NCI-H1092 (cell line): ENCODE results near the gene ZNF554.
A peak's percentile ranks its signal among the peaks of the same experiment; 100 is the strongest.
"Not testable (repeated sequence)": the region's sequence is repeated elsewhere in the genome, so short reads cannot be mapped to it uniquely, and the experiment has no call there.

Source experiments
- DNase-seq: peaks from one replicate; lab custom pipeline; 2025; lab: John Stamatoyannopoulos, UW

The ZNF554 gene

DNA sequence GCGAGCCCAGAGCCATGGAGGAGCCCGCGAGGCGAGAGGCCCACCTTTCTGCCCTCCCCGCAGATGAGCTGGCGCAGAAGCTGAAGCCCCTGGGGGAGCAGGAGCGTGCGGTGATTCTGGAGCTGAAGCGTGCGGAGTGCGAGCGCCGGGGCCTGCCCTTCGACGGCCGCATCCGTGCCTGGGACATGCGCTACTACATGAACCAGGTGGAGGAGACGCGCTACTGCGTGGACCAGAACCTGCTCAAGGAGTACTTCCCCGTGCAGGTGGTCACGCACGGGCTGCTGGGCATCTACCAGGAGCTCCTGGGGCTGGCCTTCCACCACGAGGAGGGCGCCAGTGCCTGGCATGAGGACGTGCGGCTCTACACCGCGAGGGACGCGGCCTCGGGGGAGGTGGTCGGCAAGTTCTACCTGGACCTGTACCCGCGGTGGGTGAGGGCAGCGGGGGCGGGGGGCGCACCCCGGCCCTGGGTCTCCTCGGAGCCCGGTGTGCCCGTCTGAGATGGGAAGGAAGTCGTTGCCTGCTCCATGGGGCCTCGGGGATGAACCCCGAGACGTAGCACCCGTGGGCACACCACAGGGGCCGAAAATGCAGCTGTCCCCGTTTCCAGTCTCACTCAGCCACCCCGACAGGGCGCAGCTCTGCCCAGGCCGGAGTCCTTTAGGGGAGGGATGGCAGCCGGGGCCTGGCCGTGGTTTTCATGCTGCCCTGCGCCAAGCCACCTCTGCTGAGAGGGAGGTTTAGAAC is 12.1 kb upstream of the ZNF554 start:
- no peak for DNase-seq

DNA sequence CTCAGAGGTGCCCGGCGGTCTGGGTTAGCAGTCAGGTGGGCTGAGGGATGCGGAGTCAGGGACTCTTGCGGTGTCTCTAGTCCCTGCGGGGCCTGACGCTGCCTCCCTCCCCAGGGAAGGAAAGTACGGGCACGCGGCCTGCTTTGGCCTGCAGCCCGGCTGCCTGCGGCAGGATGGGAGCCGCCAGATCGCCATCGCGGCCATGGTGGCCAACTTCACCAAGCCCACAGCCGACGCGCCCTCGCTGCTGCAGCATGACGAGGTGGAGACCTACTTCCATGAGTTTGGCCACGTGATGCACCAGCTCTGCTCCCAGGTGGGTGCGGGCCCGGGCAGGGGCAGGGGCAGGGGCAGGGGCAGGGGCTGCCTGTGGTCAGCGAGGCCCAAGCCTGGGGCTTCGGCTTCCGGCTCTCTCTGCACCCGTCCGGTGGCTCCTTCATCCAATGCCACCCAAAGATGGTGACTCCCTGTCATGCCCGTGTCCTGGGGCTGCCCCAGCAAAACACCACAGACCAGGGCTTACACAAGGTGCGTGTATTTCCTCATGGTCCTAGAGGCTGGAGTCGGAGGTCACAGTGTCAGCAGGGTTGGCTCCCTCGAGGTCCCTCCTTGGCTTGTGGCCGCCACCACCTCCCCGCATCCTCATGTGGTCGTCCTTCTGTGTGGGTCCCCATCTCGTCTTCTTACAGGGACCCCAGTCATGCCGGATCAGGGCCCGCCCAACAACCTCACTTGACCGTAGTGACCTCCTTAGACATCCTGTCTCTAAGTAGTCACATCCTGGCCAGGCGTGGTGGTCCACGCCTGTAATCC is 11.3 kb upstream of the ZNF554 start:
- no peak for DNase-seq

DNA sequence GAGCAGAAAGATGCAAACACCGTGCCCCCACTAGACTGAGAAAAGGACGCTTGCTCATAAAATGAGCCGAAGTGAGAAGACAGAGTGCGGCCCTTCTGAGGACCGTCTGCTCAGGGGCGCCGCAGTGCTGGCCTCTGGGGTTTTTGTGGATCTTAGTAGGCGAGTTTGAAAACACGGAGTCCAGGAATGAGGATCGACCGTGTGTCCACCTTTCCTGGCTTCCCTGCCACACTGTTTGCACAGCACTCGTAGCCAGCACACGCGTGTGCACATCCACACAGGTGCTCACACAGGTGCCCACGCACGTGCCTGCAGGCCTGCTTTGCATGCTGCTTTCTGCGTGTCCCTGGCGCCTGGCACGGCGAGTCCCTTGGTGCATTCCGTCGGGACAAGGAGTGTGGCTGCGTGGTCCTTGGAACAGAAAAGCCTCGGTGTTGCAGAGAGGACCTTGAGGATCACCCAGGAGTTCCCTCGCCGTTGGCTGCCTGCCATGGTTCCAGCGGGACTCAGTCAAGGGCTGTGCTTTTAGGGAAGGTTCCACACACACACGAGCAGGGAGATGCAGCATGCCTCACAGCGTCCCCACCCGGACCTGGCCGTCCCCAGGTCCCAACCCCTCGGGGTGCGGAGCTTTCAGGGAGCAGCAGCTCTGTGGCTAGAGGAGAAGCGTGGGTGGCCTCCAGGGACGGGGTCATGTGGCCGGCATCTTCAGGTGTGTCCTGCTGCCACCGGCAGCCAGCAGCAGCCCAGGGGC is 10.1 kb upstream of the ZNF554 start:
- no peak for DNase-seq

DNA sequence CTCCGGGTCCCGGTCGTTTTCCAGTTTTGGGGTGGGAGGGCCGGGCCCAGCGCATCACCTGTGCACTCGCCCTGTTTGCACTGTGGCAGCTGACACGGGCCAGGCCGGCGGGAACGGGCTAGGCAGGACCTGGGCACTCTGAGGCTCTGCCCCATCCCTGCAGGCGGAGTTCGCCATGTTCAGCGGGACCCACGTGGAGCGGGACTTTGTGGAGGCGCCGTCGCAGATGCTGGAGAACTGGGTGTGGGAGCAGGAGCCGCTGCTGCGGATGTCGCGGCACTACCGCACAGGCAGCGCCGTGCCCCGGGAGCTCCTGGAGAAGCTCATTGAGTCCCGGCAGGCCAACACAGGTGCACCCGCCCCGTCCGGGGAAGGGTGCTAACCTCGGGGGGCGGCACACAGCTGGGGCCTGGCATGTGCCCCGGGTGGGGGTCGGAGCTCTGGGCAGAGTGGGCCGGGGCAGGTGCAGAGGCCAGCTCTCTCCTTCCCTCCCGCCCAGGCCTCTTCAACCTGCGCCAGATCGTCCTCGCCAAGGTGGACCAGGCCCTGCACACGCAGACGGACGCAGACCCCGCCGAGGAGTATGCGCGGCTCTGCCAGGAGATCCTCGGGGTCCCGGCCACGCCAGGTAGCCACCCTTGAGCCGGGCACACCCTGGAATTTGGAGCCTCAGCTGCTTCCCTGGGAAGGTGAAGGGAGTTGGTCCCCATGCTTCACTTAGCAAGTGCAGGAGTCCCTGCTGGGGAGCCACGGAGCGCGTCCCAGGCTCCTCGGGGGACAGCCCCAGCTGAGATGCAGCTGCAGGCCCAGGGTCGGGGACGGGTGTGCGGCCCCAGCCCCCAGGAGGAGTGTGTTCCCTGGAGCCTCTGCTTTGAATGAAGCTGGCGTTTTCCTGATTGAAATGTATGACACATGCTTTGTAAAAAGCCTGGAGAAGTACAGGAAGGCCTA is 9.3 kb upstream of the ZNF554 start:
- DNase-seq = no peak

DNA sequence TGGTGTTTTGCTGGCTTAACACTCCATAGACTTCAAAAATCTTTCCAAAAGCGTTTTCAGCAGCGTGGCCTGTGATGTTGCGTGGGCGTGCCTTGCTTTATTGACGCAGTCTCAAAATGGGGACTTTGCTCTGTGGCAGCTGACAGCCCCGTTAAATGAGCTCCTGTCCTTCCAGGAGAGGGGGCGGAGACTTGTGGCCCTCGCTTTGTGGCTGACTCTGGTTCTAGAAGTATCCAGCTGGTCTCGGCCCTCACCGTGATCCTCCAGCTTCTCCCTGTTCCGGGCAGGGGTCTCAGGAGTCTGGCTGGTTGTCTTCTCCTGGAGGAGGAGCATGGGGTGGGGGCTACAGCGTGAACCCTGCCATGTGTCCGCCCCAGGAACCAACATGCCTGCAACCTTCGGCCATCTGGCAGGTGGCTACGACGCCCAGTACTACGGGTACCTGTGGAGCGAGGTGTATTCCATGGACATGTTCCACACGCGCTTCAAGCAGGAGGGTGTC is 8.4 kb upstream of the ZNF554 start:
- no peak for DNase-seq

DNA sequence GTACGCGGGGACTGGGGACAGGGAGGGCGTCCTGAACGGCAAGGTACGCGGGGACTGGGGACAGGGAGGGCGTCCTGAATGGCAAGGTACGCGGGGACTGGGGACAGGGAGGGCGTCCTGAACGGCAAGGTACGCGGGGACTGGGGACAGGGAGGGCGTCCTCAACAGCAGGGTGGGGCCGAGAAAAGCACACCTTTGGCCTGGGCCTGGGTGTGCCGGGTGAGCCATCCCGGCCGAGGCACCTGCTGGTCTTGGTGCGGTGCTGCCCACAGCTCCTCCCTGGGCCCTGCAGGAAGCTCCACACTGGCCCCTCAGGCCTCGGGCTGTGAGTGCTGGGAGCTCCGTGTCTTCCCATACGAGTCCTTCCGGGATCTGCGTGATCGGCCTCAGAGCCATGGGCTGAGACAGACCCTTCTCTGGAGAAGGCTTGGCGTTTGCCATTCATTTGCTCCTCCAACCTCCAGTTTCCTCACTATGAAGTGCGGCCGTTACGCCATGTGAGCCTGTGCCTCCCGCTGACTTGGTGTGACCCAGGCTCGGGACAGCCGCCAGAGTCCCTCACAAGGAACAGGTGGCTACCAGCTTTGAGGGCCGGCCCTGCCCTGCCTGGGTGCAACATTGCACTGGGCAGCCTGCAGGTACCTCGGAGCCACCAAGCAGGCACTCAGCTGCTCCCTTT is 7.8 kb upstream of the ZNF554 start:
- DNase-seq = no peak

DNA sequence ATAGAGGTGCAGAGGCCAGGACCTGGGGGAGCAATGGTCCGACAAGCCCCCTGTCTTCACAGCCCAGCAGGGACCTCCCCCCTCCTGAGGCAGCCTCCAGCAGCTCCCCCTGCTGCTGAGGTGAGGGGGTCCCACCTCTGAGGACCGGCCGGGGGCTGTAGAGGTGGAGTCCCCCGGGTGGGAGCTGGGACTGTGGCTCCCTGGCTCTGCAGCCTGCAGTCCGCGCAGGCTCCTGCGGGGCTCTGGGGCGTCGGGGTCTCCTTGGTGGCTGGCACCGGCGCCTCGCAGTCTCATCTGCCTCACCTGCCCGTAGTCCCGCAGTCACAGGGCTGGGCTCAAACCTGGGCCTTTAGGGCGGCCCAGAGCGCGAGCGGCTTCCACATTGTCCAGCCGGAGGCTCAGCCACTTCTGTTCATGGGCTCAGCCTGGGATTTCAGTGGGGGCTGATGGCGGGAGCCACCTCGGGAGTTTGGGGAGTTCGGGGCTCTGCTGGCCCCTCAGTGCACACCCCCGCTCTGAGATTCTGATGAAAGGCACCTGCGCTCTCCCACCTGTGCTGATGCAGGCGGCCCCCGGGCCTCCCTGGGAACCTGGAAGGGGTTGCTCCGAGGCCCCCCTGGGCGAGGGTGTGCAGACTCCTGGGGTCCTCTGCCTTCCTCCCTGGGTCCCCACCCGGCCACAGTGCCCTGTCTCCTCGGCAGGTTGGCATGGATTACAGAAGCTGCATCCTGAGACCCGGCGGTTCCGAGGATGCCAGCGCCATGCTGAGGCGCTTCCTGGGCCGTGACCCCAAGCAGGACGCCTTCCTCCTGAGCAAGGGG is 7.0 kb upstream of the ZNF554 start:
- DNase-seq = no peak

DNA sequence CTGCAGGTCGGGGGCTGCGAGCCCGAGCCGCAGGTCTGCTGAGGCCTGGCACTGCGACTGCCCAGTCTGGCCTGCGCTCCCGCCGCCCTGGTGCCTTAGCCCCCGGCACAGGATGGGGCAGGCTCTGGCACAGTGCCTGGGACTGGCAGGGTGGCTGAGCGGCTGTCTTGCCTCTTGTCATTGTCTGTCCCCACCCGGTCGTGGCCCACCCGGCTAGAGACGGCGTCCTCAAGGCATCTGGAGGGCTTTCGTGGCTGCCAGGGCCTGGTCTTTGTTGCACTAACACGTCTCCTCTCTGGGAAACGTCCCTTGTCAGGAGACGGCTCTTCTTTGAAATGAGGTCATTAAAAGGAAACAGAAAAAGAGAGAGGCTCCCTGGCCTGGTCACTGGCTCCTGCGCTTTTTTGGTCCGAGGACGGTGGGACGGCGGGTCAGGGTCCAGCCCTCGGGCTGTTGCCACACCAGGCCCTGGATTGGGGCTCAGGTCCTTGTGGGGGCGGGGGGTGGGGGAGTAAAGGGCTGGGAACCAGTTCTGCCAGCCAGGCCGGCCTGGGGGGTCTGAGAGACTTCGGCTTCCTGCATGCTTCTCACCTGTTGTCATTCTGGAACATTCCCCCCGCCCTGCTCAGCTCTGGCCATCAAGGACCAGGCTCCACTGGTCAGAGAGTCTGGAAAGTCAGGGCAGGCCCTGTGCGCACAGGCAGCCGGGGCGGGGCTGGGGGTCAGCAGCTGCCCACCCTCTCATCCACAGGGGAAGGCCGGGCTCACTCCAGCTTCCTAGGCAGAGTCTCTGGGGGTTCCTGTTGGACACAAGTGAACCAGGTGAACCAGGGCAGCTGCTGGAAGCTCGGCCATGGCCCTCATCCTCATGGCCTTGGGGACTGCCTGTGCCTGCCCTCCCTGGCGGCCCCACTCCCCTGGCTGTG is 6.2 kb upstream of the ZNF554 start:
- no peak for DNase-seq

DNA sequence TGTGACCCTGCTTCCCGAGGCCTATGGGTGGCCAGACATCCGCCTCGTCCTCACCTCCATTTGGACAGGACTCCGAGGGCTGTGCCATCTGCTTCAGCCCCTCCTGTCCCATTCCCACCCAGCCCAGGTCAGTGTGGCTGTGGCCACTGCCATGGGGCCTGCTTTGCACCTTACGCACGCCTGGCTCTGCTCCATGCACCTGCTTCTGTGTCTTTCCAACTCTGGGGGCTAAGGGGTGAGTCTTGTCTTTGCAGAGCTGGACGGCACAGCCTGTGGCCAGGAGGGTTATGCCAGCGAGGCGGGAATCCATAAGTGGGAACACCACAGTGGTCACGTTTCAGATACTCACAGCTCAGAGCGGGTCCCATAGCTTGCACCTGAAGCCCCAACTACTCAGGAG is 5.2 kb upstream of the ZNF554 start:
- DNase-seq = no peak

DNA sequence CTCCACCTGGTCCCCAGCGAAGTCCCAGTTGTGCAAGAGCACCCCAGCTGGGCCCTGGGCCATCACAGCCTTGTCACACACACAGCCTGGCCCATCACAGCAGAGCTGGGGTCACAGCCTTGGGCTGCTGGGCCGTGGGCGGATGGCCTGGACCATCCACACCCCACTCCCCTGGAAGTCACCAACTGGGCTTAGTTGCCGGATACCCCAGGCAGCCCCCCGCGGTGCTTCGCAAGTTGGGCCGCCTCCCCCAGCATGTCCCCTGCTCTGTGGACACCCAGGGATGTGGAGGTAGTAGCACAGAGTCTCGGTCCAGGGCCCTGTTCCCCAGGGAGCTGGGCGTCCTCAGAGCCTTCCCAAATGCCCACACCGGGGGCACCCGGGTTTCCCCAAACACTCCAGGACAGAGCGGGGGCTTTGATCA is 4.5 kb upstream of the ZNF554 start:
- DNase-seq = no peak

DNA sequence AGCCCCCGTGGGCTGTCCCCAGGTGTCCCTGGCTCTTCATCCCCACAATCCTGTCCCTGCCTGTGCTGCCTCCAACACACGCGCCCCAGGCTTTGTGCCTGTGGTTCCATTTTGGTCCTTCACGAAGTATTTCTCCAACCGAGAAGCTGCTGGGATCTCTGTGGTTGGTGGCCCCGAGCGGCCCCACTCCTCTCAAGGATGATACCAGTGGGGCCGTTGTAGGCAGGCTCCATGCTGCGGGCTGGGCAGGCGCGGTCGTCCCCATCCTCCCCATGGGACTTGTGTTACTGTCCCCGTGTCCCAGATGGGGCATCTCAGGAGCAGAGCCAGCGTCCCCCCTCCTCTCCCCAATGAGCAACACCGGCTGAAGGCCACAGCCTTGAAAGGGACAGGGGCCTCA is 3.7 kb upstream of the ZNF554 start:
- no peak for DNase-seq

DNA sequence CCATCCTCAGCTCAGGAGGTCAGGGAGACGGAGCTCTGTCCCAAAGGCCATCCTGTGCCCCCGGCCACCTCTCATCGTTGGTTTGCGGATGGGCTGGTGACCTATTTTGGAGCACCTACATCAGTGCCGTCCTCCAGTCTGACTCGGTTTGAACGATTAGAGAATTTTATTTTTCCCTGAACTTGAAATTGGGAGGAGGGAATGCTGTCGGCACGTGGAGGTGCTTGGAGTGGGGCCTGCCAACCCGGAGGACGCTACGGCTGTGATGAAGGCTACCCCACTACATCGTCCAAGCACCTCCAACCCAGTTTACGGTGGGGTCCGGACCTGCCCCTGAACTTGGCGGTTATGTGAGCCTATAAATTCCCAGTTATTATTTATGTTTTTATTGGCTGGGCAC is 3.0 kb upstream of the ZNF554 start:
- DNase-seq = no peak

DNA sequence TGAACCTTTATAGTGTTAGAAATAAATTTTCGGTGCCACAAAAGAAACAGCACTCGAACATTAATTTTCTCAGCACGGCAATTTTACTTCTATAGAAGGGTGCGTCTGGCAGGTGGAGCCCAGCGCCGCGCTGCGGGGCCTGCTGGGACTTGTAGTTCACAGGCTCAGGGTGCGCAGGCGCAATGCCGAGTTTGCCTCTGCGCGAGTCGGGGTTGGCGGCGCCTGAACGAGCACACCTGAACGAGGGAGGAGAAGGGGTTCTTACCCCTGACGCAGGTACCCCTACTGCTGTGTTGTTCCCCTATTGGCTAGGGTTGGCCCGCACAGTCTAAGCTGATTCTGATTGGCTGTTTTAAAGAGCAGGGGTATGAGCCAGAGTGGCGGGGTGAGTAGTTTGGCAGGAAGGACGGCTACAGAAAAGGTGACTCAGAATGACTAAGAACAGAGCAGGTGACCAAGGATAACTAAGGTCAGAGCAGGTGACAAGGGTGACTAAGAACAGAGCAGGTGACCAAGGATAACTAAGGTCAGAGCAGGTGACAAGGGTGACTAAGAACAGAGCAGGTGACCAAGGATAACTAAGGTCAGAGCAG is 2.3 kb upstream of the ZNF554 start:
- not testable (repeated sequence) for DNase-seq

DNA sequence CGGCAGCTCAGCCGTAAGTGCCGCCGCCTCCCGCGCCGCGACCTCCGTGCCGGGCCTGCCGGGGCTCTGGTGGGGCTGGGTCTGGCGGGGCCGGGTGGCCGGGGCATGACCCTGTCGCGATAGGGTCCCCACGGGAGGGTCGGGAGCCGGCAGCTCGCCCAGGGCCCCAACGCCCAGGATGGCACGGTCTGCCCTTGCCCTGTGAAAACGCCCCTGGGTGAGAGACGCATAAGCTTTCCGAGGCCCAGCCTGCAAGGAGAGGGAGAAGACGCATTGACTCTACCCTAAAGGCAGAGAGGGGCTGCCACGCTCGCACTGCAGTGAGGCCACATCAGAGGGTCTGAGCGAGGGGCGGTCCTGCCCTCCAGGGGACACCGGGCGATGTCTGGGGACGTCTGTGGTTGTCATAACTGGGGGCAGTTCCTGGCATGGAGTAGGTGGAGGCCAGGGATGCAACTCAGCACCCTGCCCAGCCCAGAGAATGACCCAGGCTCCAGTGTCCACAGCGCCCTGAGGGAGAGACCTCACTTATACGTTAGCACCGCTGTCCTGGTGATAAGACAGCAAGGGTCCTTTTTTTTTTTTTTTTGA is 539 bp downstream of the ZNF554 start:
- DNase-seq = peak; percentile 24

DNA sequence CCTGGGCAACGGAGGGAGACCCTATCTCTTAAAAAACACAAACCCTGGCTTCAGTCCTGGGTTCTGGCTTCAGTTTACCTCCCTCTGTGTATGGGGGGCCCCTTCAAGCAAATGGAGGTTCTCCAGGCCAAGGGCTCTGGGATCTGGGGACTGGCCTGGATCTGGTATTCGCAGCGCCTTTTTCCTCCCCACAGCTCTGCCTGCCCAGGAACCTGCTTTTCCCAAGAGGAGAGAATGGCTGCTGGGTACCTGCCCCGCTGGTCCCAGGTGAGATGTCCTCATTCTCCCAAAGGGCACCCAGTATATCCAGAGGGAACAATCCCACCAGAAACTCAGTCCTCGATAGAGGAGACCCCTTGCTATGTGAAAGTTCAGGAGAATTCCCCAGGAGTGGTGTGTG is 3.2 kb downstream of the ZNF554 start:
- no peak for DNase-seq

DNA sequence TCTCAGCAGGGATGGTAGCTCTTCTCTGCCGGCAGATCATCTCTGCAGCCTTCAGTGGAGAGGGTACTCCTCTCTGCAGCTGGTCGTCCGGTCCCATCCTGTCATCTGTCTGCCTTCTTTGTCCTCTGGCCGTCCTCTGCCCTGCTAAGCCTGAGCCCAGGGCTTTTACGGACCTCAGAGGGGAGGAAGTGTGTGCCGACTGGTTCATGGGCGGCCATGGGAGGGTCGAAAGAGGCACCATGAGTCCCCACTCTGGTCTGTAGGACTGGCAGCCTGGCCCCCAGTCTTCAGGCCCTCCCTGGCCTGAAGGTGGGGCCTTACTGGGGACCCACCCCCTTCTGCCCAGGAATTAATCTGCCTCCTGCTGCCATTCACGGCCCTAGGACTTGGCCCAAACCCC is 4.0 kb downstream of the ZNF554 start:
- no peak for DNase-seq

DNA sequence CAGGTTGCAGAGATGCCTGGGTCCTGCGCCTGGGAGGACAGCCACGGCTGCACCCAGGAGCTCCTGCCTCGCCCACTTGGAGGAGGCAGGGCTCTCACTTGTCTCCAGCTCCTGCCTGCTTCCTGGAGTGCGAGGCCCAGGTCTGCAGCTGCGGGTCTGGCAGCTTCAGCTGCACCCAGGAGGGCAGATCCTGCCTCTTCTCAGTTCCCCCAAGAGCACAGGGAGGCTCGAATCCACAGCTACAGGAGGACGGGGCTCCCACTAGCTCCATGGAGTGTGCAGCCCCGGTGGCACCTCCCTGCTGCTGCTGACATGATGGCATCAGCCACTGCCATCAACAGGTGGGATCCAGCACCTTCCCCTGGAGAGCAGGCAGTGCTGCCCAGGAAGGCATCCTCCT is 4.5 kb downstream of the ZNF554 start:
- no peak for DNase-seq

DNA sequence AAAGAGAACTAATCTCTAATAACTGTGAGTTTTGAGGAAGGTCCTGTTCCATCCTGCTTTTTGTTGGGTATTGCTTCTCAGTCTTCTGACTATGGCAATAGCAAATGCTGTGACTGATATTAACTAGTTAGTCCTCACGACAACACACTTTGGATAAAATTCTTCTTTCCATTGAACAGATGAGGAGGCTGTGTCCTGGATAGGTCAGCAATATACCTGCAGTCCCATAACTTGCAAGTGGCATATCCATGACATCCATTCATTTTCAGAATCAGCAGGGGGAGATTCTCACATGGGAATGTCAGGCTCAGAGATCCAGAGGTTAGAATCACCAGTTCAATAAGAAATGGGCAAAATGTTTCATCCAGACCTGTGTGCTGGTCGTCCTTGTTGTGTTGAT is 7.4 kb downstream of the ZNF554 start:
- no peak for DNase-seq
